Suprapubic skin (tissue), 4 donors: ENCODE results near the gene PLXNA4.

ENCODE experiments used
- CTCF ChIP-seq, 2 donors: fragments of 200-600 bp in 1 of 2; fragments of 450-650 bp in 1 of 2; sonication (generic) in 1 of 2; IDR thresholded peaks; one replicate each; pipeline ENCODE4 v1.5.1; 2016 to 2019; ENCODE audit warnings: antibody characterized with exemption in 2 of 2, mild to moderate bottlenecking in 1 of 2, moderate library complexity in 1 of 2
- EP300 ChIP-seq: sonication (generic); formaldehyde crosslinking; IDR thresholded peaks from one replicate; pipeline ENCODE4 v1.6.1; 2017; ENCODE audit warnings: antibody characterized with exemption
- POLR2A ChIP-seq, 2 donors: fragments of 450-650 bp; IDR thresholded peaks; one replicate each; pipeline ENCODE4 v1.6.1; 2017; ENCODE audit warnings: antibody characterized with exemption in 2 of 2, mild to moderate bottlenecking in 2 of 2, moderate library complexity in 2 of 2
- POLR2AphosphoS5 ChIP-seq, 3 donors: sonication (generic); formaldehyde crosslinking; IDR thresholded peaks; one replicate each; pipeline ENCODE4 v1.6.1; 2017; ENCODE audit warnings: antibody characterized with exemption in 3 of 3

- TF ChIP-seq CTCF (IDR thresholded peaks at IDR 0.05) (no peak), POLR2A (IDR thresholded peaks at IDR 0.05) (no peak), EP300 (no peak), POLR2AphosphoS5 (IDR thresholded peaks at IDR 0.05) (no peak)
Measured at GRCh38 chr7:132580277-132580676, 4.0 kb upstream of the PLXNA4 start.
